Osteoblast (primary cell): ENCODE data around the gene GAS6. TPM values are rescaled to one million over a fixed set of nuclear protein-coding genes. Genes with fewer than 3 reads are reported as not detected.
A peak's percentile ranks its signal among the peaks of the same experiment; 100 is the strongest.
"Not testable (repeated sequence)": the region's sequence is repeated elsewhere in the genome, so short reads cannot be mapped to it uniquely, and the experiment has no call there.

ENCODE experiments used
- DNase-seq: peaks from one replicate; pipeline ENCODE4 v3.0.0; 2011; ENCODE audit warnings: low spot score, mixed read lengths; ENCODE audit not compliant: insufficient read length; ENCODE audit errors: missing footprints
- H2AFZ ChIP-seq: 2 replicates; pipeline ENCODE4 v1.6.0; 2011; ENCODE audit warnings: mild to moderate bottlenecking, low read length
- H3K27ac ChIP-seq: 2 replicates; pipeline ENCODE4 v1.5.1; 2011; ENCODE audit warnings: mild to moderate bottlenecking, low read depth, low read length, moderate library complexity
- H3K27me3 ChIP-seq: 2 replicates; pipeline ENCODE4 v1.6.0; 2012; ENCODE audit warnings: mild to moderate bottlenecking, control low read depth, inconsistent platforms, low read length, moderate library complexity; ENCODE audit not compliant: insufficient read depth
- H3K36me3 ChIP-seq: 2 replicates; pipeline ENCODE4 v1.5.1; 2011; ENCODE audit warnings: mild to moderate bottlenecking, low read length, control low read depth, moderate library complexity; ENCODE audit not compliant: insufficient read depth
- H3K4me1 ChIP-seq: 2 replicates; pipeline ENCODE4 v1.5.1; 2011; ENCODE audit warnings: mild to moderate bottlenecking, low read length, control low read depth, moderate library complexity; ENCODE audit not compliant: insufficient read depth
- H3K4me2 ChIP-seq: 2 replicates; pipeline ENCODE4 v1.6.0; 2011; ENCODE audit warnings: mild to moderate bottlenecking, low read length; ENCODE audit not compliant: insufficient read depth
- H3K4me3 ChIP-seq: fragments of 200-600 bp; sonication (generic); 3 replicates; pipeline ENCODE4 v1.5.1; 2012; ENCODE audit warnings: mild to moderate bottlenecking, low read length, inconsistent platforms; ENCODE audit not compliant: insufficient read depth
- H3K79me2 ChIP-seq: 2 replicates; pipeline ENCODE4 v1.6.0; 2012; ENCODE audit warnings: mild to moderate bottlenecking, low read length, control low read depth, inconsistent platforms; ENCODE audit not compliant: insufficient read depth
- H3K9me3 ChIP-seq: 2 replicates; pipeline ENCODE4 v1.5.1; 2011; ENCODE audit warnings: low read depth, low read length, control low read depth
- H4K20me1 ChIP-seq: 2 replicates; pipeline ENCODE4 v1.6.0; 2012; ENCODE audit warnings: mild to moderate bottlenecking, low read length, control low read depth; ENCODE audit not compliant: insufficient read depth
- total RNA-seq: library from RNA; depleted of rRNA; stranded (reverse); fragments of >200 nt; gene quantifications from 2 replicates; pipeline ENCODE4 v1.2.3, GENCODE V29; 2012
- TF ChIP-seq, protein P1 (sequence below): IDR thresholded peaks from 2 replicates; pipeline ENCODE4 v1.5.1; 2011; ENCODE audit warnings: mild to moderate bottlenecking, low read depth, low read length, moderate library complexity; ENCODE audit errors: extremely low read depth

The GAS6 gene
- total RNA-seq, 1 donor = 417 TPM

- TF ChIP-seq, protein P1, sequence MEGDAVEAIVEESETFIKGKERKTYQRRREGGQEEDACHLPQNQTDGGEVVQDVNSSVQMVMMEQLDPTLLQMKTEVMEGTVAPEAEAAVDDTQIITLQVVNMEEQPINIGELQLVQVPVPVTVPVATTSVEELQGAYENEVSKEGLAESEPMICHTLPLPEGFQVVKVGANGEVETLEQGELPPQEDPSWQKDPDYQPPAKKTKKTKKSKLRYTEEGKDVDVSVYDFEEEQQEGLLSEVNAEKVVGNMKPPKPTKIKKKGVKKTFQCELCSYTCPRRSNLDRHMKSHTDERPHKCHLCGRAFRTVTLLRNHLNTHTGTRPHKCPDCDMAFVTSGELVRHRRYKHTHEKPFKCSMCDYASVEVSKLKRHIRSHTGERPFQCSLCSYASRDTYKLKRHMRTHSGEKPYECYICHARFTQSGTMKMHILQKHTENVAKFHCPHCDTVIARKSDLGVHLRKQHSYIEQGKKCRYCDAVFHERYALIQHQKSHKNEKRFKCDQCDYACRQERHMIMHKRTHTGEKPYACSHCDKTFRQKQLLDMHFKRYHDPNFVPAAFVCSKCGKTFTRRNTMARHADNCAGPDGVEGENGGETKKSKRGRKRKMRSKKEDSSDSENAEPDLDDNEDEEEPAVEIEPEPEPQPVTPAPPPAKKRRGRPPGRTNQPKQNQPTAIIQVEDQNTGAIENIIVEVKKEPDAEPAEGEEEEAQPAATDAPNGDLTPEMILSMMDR = no peak
- H3K27me3 ChIP-seq = no peaks in the 10 kb centered on the region
- H3K27ac ChIP-seq = no peak overlapping the region
These were observed 11.5 kb upstream of the GAS6 start for GRCh38 chr13:113875429-113875815.

GRCh38 chr13:113874579-113875428 is 10.9 kb upstream of the GAS6 start:
- no peak overlapping the region for H3K4me3 ChIP-seq
- no peak overlapping the region for H3K4me2 ChIP-seq
- no peaks in the 10 kb centered on the region for H3K27me3 ChIP-seq
- H3K4me1 ChIP-seq = no peaks in the 10 kb centered on the region
- no peaks in the 10 kb centered on the region for H3K79me2 ChIP-seq
- H3K27ac ChIP-seq = no peak overlapping the region
- DNase-seq = peak; percentile 62
- H4K20me1 ChIP-seq = no peaks in the 10 kb centered on the region
- TF ChIP-seq, protein P1 = no peak
- H3K36me3 ChIP-seq = no peaks in the 10 kb centered on the region
- H3K9me3 ChIP-seq = no peaks in the 10 kb centered on the region
- no peak overlapping the region for H2AFZ ChIP-seq

More at GRCh38 chr13:113875429-113875815, 11.5 kb upstream of the GAS6 start:
- H3K4me2 ChIP-seq = no peak overlapping the region
- no peaks in the 10 kb centered on the region for H3K79me2 ChIP-seq
- no peak overlapping the region for H2AFZ ChIP-seq
- no peaks in the 10 kb centered on the region for H3K9me3 ChIP-seq
- H3K4me3 ChIP-seq = no peak overlapping the region
- no peaks in the 10 kb centered on the region for H3K4me1 ChIP-seq
- DNase-seq = peak; percentile 50
- no peaks in the 10 kb centered on the region for H4K20me1 ChIP-seq
- H3K36me3 ChIP-seq = no peaks in the 10 kb centered on the region

- Histone ChIP-seq H3K79me2 (no peaks in the 10 kb centered on the region), H3K4me1 (no peaks in the 10 kb centered on the region), H3K27me3 (no peaks in the 10 kb centered on the region), H4K20me1 (no peaks in the 10 kb centered on the region), H3K4me2 (no peak overlapping the region), H3K27ac (no peak overlapping the region), H3K4me3 (no peak overlapping the region), H3K9me3 (no peaks in the 10 kb centered on the region), H3K36me3 (no peaks in the 10 kb centered on the region), H2AFZ (no peak overlapping the region)
- peak; percentile 37 for DNase-seq
- TF ChIP-seq, protein P1 = no peak
These were observed 10.3 kb upstream of the GAS6 start for GRCh38 chr13:113874177-113874576.

GRCh38 chr13:113869263-113869662 is 5.4 kb upstream of the GAS6 start:
- Histone ChIP-seq H3K4me1 (peaks cover 4% of the 10 kb centered on the region), H4K20me1 (no peaks in the 10 kb centered on the region), H3K79me2 (peaks cover 3% of the 10 kb centered on the region), H3K27ac (no peak overlapping the region), H3K4me3 (no peak overlapping the region), H3K4me2 (no peak overlapping the region), H2AFZ (no peak overlapping the region), H3K36me3 (no peaks in the 10 kb centered on the region), H3K9me3 (no peaks in the 10 kb centered on the region), H3K27me3 (no peaks in the 10 kb centered on the region)
- DNase-seq = no peak
- TF ChIP-seq, protein P1 = no peak

GRCh38 chr13:113867913-113868312 is 4.0 kb upstream of the GAS6 start:
- H3K36me3 ChIP-seq, H3K27ac ChIP-seq, H3K9me3 ChIP-seq, H2AFZ ChIP-seq, H3K4me1 ChIP-seq, H3K4me3 ChIP-seq, DNase-seq, H4K20me1 ChIP-seq, H3K4me2 ChIP-seq, H3K27me3 ChIP-seq: not testable (repeated sequence)
- peaks cover 14% of the 10 kb centered on the region for H3K79me2 ChIP-seq
